Peyer's patch (tissue), 4 donors: ENCODE data around the gene STIP1.

Experiments
- POLR2A ChIP-seq, 2 donors: fragments of 450-650 bp; IDR thresholded peaks; one replicate each; pipeline ENCODE4 v1.5.1; 2017; ENCODE audit warnings: antibody characterized with exemption in 2 of 2, mild to moderate bottlenecking in 2 of 2, moderate library complexity in 2 of 2
- TF ChIP-seq, protein P1 (sequence below), 6 experiments: fragments of 450-650 bp in 4 of 6; fragments of 200-600 bp in 2 of 6; sonication (generic) in 1 of 6; IDR thresholded peaks; one replicate each; pipeline ENCODE4 v1.5.1; 2017 to 2019; ENCODE audit warnings: antibody characterized with exemption in 6 of 6, mild to moderate bottlenecking in 3 of 6, moderate library complexity in 1 of 6

DNA sequence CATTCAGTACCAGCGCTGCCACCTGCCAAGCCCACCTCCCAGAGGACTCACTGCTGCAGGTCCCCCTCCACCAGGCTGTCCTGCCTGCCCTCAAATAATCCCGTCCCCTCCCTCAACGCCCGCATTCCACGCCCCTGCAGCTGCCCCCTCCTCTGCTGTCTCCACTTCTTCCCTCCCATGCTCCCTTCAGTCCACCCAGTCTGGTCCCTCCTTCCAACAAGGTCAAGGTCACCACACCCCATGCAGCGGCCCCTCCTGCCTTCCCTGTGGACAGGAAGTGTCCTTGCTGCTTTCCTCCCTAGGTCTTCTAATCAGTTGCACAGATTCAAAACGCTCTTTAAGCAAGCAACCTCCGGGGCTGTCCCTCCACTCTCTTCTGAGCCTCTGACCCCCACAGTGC, 32.2 kb upstream of the STIP1 start:
- TF ChIP-seq, protein P1, sequence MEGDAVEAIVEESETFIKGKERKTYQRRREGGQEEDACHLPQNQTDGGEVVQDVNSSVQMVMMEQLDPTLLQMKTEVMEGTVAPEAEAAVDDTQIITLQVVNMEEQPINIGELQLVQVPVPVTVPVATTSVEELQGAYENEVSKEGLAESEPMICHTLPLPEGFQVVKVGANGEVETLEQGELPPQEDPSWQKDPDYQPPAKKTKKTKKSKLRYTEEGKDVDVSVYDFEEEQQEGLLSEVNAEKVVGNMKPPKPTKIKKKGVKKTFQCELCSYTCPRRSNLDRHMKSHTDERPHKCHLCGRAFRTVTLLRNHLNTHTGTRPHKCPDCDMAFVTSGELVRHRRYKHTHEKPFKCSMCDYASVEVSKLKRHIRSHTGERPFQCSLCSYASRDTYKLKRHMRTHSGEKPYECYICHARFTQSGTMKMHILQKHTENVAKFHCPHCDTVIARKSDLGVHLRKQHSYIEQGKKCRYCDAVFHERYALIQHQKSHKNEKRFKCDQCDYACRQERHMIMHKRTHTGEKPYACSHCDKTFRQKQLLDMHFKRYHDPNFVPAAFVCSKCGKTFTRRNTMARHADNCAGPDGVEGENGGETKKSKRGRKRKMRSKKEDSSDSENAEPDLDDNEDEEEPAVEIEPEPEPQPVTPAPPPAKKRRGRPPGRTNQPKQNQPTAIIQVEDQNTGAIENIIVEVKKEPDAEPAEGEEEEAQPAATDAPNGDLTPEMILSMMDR (IDR thresholded peaks at IDR 0.05), result no peak
- no peak for TF ChIP-seq POLR2A (IDR thresholded peaks at IDR 0.05)
